Lower lobe of right lung (tissue), 2 donors: ENCODE measurements around the gene COMMD9. TPM values are rescaled to one million over a fixed set of nuclear protein-coding genes. Genes with fewer than 3 reads are reported as not detected.

ENCODE experiments used
- ATAC-seq, 2 donors: fragments of 200-7000 bp; cut with Tn5 transposase; one replicate each; pipeline ENCODE4 v1.9.1; 2020 to 2022; ENCODE audit warnings: mild to moderate bottlenecking in 2 of 2, moderate library complexity in 2 of 2
- DNase-seq: peaks from one replicate; pipeline ENCODE4 v3.0.0-alpha.2; 2020
- H3K27ac ChIP-seq: fragments of 200-600 bp; one replicate; pipeline ENCODE4 v1.8.0; 2022
- H3K27me3 ChIP-seq: fragments of 200-600 bp; one replicate; pipeline ENCODE4 v1.8.0; 2022; ENCODE audit warnings: low read depth
- H3K36me3 ChIP-seq: fragments of 200-600 bp; one replicate; pipeline ENCODE4 v1.8.0; 2022; ENCODE audit warnings: mild to moderate bottlenecking
- H3K4me1 ChIP-seq: fragments of 200-600 bp; one replicate; pipeline ENCODE4 v1.8.0; 2022
- H3K4me3 ChIP-seq: fragments of 200-600 bp; one replicate; pipeline ENCODE4 v1.8.0; 2022; ENCODE audit warnings: mild to moderate bottlenecking
- H3K9me3 ChIP-seq: fragments of 200-600 bp; one replicate; pipeline ENCODE4 v1.8.0; 2022
- CTCF ChIP-seq: fragments of 200-600 bp; IDR thresholded peaks from one replicate; pipeline ENCODE4 v1.8.0; 2022; ENCODE audit warnings: antibody characterized with exemption, mild to moderate bottlenecking
- intact Hi-C: fragments of 100-400 bp; cut with DNase I; formaldehyde crosslinking; loops from one replicate; pipeline ENCODE4 v1.11.0; 2022
- total RNA-seq: library from RNA; stranded (reverse); fragmentation: NEBNext Ultra II Directional; extraction: Animal tissue kit (Norgen Biotek cat#: 25700); gene quantifications from one replicate; pipeline ENCODE4 v1.2.1, GENCODE V29; 2021
- donor health status: DM: no; HTN: yes; CAD: no; lungs with severe emphysema.

COMMD9 gene
- total RNA-seq, 1 donor from 2014 or later: 85.7 TPM

DNA sequence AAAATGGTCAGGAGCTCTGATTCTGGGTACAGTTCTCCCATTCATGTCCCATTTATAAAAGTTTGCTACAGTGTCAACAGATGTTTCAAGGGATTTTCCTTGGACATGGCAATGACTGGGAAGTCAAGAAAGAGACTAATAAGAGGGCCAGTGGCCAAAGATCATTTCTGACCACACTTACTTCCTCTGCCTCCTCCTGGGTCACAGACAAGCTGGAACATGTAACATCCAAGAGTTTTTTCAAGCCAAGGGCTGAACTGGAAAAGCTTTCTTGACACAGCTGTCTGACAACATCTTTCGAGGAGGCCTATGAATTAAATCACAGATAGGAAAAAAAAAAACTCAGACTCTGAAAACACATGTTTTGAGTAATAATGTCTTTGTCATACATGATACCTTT, 8.7 kb downstream of the COMMD9 start:
- peaks cover 49% of the 10 kb centered on the region for H3K36me3 ChIP-seq
- no peak overlapping the region for H3K4me3 ChIP-seq
- H3K27ac ChIP-seq: no peak overlapping the region
- TF ChIP-seq CTCF: no peak
- intact Hi-C loops: no loop called here
- H3K9me3 ChIP-seq: no peaks in the 10 kb centered on the region
- H3K27me3 ChIP-seq: no peaks in the 10 kb centered on the region
- ATAC-seq: no peak
- H3K4me1 ChIP-seq: peaks cover 6% of the 10 kb centered on the region
- no peak for DNase-seq

DNA sequence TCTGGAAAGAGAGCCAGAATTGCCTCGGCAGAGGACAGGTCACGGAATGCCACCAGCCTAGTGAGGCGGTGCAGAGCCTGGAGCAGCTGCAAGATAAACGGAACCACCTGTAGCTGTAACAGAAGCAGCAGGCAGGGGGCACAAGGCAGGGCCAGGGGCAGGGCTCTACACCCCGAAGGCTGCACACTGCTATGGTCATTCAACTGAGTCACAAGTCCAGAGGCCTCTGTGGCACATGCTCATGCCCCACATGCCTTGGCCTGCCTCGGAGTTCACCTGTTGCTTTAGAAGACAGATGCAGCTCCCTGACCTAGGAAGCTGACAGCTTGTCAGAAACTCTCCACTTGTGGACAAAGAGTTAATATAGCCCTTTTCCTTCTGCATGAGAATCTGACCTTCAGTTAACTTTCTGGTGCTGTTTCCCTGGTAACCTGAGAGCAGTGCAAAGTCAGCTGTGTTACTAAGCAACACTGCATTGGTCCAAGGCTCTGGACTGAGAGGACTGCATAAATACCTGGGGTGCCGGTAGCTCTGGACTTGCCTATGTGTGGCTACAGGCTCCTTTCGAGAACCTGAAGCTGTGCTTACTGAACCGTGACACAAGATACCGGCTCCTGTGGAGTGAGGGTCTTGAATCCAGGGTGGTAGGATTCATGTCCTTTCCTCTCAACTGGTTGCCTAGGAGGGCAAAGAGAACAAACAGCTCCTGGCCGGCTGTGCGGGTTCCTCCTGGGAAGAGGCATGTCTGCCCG, 10.5 kb downstream of the COMMD9 start:
- no peak for TF ChIP-seq CTCF
- Histone ChIP-seq H3K27me3 (no peaks in the 10 kb centered on the region), H3K9me3 (no peaks in the 10 kb centered on the region), H3K4me3 (no peak overlapping the region), H3K36me3 (peaks cover 66% of the 10 kb centered on the region), H3K27ac (no peak overlapping the region), H3K4me1 (no peaks in the 10 kb centered on the region)
- DNase-seq (no peak), ATAC-seq (no peak)
- intact Hi-C loops: no loop called here

DNA sequence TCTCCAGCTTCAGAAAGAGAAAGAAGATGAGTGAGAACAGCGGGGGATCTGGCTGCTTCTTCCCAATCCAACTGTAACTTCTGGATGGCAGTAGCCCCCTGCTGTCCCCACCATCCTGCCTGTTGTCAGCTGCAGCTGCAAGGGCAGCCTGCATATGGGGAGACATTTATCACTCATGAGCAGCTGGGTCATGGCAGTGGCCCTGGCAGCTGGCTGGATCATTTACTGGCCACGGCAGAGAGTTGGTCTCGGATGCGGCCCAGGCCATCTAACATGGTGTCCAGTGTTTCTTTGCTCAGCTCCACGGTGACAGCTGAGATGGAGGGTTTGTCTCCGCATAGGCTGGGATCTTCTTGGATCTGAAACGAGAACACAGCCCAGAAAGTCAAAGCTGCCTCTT, 14.8 kb downstream of the COMMD9 start:
- DNase-seq (no peak), ATAC-seq (no peak)
- Histone ChIP-seq H3K36me3 (peaks cover 89% of the 10 kb centered on the region), H3K27ac (no peak overlapping the region), H3K27me3 (no peaks in the 10 kb centered on the region), H3K4me3 (no peak overlapping the region), H3K9me3 (no peaks in the 10 kb centered on the region), H3K4me1 (no peaks in the 10 kb centered on the region)
- TF ChIP-seq CTCF: no peak
- intact Hi-C loops: no loop called here

GRCh38 chr11:36273110-36273509, 16.1 kb downstream of the COMMD9 start:
- DNase-seq: no peak
- H3K27ac ChIP-seq: no peak overlapping the region
- no peak overlapping the region for H3K4me3 ChIP-seq
- no peaks in the 10 kb centered on the region for H3K27me3 ChIP-seq
- no peaks in the 10 kb centered on the region for H3K9me3 ChIP-seq
- H3K4me1 ChIP-seq: no peaks in the 10 kb centered on the region
- no peak for TF ChIP-seq CTCF
- H3K36me3 ChIP-seq: peaks cover 76% of the 10 kb centered on the region
- no peak for ATAC-seq
- intact Hi-C loops: no loop called here

DNA sequence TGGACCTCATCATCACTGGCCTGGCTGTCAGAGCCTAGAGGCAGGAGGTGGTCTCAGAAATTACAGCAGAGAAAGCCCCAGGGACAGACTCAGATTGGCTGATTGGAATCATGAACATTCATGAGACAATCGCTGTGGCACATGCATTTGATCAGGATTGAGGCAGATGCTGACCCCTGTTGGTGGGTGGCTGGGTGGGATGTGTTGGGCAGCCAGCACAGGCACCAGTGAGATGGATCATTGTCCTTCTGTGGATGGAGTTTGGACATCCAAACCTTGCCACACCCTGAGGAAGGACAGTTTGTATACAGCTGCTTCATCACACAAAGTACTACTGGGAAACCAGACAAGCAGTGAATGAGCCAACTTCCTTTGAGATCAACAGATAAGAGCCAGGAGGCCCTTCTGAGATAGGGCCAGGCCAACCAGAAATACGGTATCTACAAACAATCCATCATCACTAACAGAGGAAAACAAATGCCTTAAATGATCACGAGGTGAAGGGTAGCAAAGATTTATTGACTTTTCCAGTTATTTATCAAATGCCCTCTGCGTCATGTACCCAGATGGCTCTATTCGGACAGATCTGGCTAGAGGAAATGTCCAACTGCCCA, 17.3 kb downstream of the COMMD9 start:
- intact Hi-C loops: no loop called here
- no peaks in the 10 kb centered on the region for H3K27me3 ChIP-seq

More for the DNA sequence above, 17.3 kb downstream of the COMMD9 start:
- ATAC-seq (no peak), DNase-seq (no peak)
- Histone ChIP-seq H3K4me3 (no peak overlapping the region), H3K36me3 (peaks cover 64% of the 10 kb centered on the region), H3K9me3 (no peaks in the 10 kb centered on the region), H3K27ac (no peak overlapping the region), H3K4me1 (no peaks in the 10 kb centered on the region)
- peak; percentile 18 for TF ChIP-seq CTCF
